ENCODE results near the gene MAP1B.

MAP1B gene

DNA sequence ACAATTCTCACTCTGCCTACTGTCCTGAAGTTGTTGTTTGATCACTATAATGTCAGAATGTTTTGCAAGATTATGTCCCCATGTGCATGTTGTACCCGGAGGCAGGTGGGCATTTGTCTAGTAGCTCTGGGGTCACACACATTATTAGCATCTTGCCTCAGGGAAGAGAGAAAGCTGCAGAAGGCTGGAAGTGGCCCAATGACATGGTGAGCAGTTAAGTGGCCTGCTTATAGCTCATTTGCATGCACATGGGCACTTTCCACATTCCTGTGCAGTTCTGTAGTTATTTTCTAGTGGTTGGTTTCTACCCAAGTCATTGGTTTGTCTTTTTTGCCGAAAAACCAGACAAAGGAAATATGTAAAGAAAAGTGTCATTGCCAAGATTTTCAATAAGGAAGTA is 80.9 kb downstream of the MAP1B start:
- no peaks in the 10 kb centered on the region for H3K4me1 ChIP-seq (ENCODE audit: control extremely low read depth in 1 of 4, control insufficient read depth in 4 of 4, insufficient read depth in 4 of 4, low read length in 3 of 4)
- WGBS (ENCODE audit: insufficient coverage), result 100% methylated on average over 1 of the region's 2 CpGs
- peaks cover 0 to 16% (median 7%) of the 10 kb centered on the region in 5 experiments for H3K27me3 ChIP-seq (replicated peaks in 2 of 5; ENCODE audit: control insufficient read depth in 4 of 5, insufficient read depth in 5 of 5, low read length in 4 of 5)
- H3K9me3 ChIP-seq (ENCODE audit: control extremely low read depth in 1 of 5, control insufficient read depth in 4 of 5, insufficient read depth in 2 of 5, low read depth in 1 of 5, low read length in 4 of 5), result no peaks in the 10 kb centered on the region
- H3K4me3 ChIP-seq (ENCODE audit: control insufficient read depth in 1 of 7, extremely low read depth in 1 of 7, insufficient read depth in 4 of 7, low read depth in 2 of 7, low read length in 6 of 7), result no peak overlapping the region
- CTCF ChIA-PET, result no interaction called here
- no peak overlapping the region for H3K27ac ChIP-seq (ENCODE audit: insufficient read depth in 1 of 2, low read depth in 1 of 2, low read length in 2 of 2, poor library complexity in 1 of 2, severe bottlenecking in 2 of 2)
- H3K36me3 ChIP-seq (ENCODE audit: control insufficient read depth in 4 of 4, insufficient read depth in 4 of 4, low read length in 3 of 4), result no peaks in the 10 kb centered on the region
- DNase-seq, result no peak
- POLR2A ChIA-PET, result no interaction called here

DNA sequence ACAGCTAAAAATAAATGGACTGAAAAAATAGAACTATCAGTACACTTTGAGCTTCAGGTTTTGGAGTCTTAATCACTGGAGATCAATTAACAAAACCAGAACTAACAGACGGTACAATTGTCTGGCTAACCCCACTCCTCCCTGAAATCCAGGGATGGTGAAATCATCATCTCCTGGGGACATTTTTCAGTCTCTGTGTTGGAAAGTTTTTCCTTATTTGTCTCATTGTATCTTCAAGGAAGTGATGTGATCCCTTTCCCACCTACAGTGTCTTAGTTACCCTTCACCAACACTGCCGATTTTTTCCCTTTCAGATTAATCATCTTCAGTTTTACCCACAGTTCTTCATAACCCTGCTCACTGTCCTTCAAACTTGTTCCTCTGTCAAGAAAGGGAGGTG is 81.9 kb downstream of the MAP1B start:
- 83% methylated on average over 2 of the region's 2 CpGs for WGBS (ENCODE audit: insufficient coverage)
- Histone ChIP-seq H3K27ac (ENCODE audit: insufficient read depth in 1 of 2, low read depth in 1 of 2, low read length in 2 of 2, poor library complexity in 1 of 2, severe bottlenecking in 2 of 2) (no peak overlapping the region), H3K27me3 (replicated peaks in 2 of 5; ENCODE audit: control insufficient read depth in 4 of 5, insufficient read depth in 5 of 5, low read length in 4 of 5) (peaks cover 0 to 18% (median 7%) of the 10 kb centered on the region in 5 experiments), H3K4me3 (ENCODE audit: control insufficient read depth in 1 of 7, extremely low read depth in 1 of 7, insufficient read depth in 4 of 7, low read depth in 2 of 7, low read length in 6 of 7) (no peak overlapping the region), H3K9me3 (ENCODE audit: control extremely low read depth in 1 of 5, control insufficient read depth in 4 of 5, insufficient read depth in 2 of 5, low read depth in 1 of 5, low read length in 4 of 5) (peaks cover 0 to 2% (median 0%) of the 10 kb centered on the region in 5 experiments), H3K4me1 (ENCODE audit: control extremely low read depth in 1 of 4, control insufficient read depth in 4 of 4, insufficient read depth in 4 of 4, low read length in 3 of 4) (no peaks in the 10 kb centered on the region), H3K36me3 (ENCODE audit: control insufficient read depth in 4 of 4, insufficient read depth in 4 of 4, low read length in 3 of 4) (no peaks in the 10 kb centered on the region)
- ChIA-PET CTCF (no interaction called here), POLR2A (no interaction called here)
- no peak for DNase-seq

DNA sequence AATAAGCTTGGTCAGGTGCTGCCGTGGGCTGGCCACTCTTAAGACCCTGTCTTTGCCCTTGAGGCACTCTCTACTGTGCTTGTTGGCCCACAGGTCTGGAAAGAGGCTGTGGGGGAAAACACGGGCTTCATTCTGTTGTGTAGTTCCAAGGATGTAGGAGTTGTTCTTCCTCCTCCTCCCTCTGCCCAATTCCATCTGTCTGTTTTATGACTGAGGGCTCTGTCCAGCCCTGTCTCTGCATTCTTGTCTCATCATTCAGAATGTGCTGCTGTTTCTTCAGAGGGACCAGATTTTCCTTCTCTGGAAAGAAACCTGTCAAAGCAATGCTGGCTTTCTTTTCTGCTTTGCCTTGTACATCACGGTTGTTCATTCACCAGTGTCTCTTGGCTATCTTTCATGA is 84.1 kb downstream of the MAP1B start:
- H3K4me1 ChIP-seq (ENCODE audit: control extremely low read depth in 1 of 4, control insufficient read depth in 4 of 4, insufficient read depth in 4 of 4, low read length in 3 of 4), result no peaks in the 10 kb centered on the region
- no peak for DNase-seq
- no peak overlapping the region for H3K27ac ChIP-seq (ENCODE audit: insufficient read depth in 1 of 2, low read depth in 1 of 2, low read length in 2 of 2, poor library complexity in 1 of 2, severe bottlenecking in 2 of 2)
- no peak overlapping the region for H3K4me3 ChIP-seq (ENCODE audit: control insufficient read depth in 1 of 7, extremely low read depth in 1 of 7, insufficient read depth in 4 of 7, low read depth in 2 of 7, low read length in 6 of 7)
- ChIA-PET CTCF (no interaction called here), POLR2A (no interaction called here)
- peaks cover 0 to 18% (median 14%) of the 10 kb centered on the region in 5 experiments for H3K27me3 ChIP-seq (replicated peaks in 2 of 5; ENCODE audit: control insufficient read depth in 4 of 5, insufficient read depth in 5 of 5, low read length in 4 of 5)
- 88% methylated on average over 2 of the region's 3 CpGs for WGBS (ENCODE audit: insufficient coverage)
- H3K36me3 ChIP-seq (ENCODE audit: control insufficient read depth in 4 of 4, insufficient read depth in 4 of 4, low read length in 3 of 4), result no peaks in the 10 kb centered on the region
- peaks cover 0 to 6% (median 0%) of the 10 kb centered on the region in 5 experiments for H3K9me3 ChIP-seq (ENCODE audit: control extremely low read depth in 1 of 5, control insufficient read depth in 4 of 5, insufficient read depth in 2 of 5, low read depth in 1 of 5, low read length in 4 of 5)

DNA sequence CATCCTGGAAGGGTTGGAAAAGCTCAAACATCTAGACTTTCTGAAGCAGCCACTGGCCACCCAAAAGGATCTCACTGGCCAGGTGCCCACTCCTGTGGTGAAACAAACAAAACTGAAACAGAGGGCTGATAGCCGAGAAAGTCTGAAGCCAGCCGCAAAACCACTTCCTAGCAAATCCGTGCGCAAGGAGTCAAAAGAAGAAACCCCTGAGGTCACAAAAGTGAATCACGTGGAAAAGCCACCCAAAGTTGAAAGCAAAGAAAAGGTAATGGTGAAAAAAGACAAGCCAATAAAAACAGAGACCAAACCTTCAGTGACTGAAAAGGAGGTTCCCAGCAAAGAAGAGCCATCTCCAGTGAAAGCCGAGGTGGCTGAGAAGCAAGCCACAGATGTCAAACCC is 87.6 kb downstream of the MAP1B start:
- DNase-seq, result no peak
- Histone ChIP-seq H3K4me3 (ENCODE audit: control insufficient read depth in 1 of 7, extremely low read depth in 1 of 7, insufficient read depth in 4 of 7, low read depth in 2 of 7, low read length in 6 of 7) (no peak overlapping the region), H3K9me3 (ENCODE audit: control extremely low read depth in 1 of 5, control insufficient read depth in 4 of 5, insufficient read depth in 2 of 5, low read depth in 1 of 5, low read length in 4 of 5) (peaks cover 0 to 6% (median 2%) of the 10 kb centered on the region in 5 experiments), H3K27me3 (replicated peaks in 2 of 5; ENCODE audit: control insufficient read depth in 4 of 5, insufficient read depth in 5 of 5, low read length in 4 of 5) (peaks cover 0 to 25% (median 15%) of the 10 kb centered on the region in 5 experiments), H3K36me3 (ENCODE audit: control insufficient read depth in 4 of 4, insufficient read depth in 4 of 4, low read length in 3 of 4) (no peaks in the 10 kb centered on the region), H3K27ac (ENCODE audit: insufficient read depth in 1 of 2, low read depth in 1 of 2, low read length in 2 of 2, poor library complexity in 1 of 2, severe bottlenecking in 2 of 2) (no peak overlapping the region), H3K4me1 (ENCODE audit: control extremely low read depth in 1 of 4, control insufficient read depth in 4 of 4, insufficient read depth in 4 of 4, low read length in 3 of 4) (no peaks in the 10 kb centered on the region)
- ChIA-PET CTCF (no interaction called here), POLR2A (no interaction called here)
- WGBS (ENCODE audit: insufficient coverage), result 98% methylated on average over 6 of the region's 6 CpGs

DNA sequence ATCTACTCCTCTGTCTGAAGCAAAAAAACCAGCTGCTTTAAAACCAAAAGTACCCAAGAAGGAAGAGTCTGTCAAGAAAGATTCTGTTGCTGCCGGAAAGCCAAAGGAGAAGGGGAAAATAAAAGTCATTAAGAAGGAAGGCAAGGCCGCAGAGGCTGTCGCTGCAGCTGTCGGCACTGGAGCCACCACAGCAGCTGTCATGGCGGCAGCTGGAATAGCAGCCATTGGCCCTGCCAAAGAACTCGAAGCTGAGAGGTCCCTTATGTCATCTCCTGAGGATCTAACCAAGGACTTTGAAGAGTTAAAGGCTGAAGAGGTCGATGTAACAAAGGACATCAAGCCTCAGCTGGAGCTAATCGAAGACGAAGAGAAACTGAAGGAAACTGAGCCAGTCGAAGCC is 88.3 kb downstream of the MAP1B start:
- POLR2A ChIA-PET, result no interaction called here
- H3K9me3 ChIP-seq (ENCODE audit: control extremely low read depth in 1 of 5, control insufficient read depth in 4 of 5, insufficient read depth in 2 of 5, low read depth in 1 of 5, low read length in 4 of 5), result peaks cover 0 to 6% (median 2%) of the 10 kb centered on the region in 5 experiments
- H3K36me3 ChIP-seq (ENCODE audit: control insufficient read depth in 4 of 4, insufficient read depth in 4 of 4, low read length in 3 of 4), result no peaks in the 10 kb centered on the region
- no peak for DNase-seq
- H3K4me1 ChIP-seq (ENCODE audit: control extremely low read depth in 1 of 4, control insufficient read depth in 4 of 4, insufficient read depth in 4 of 4, low read length in 3 of 4), result no peaks in the 10 kb centered on the region
- no peak overlapping the region for H3K4me3 ChIP-seq (ENCODE audit: control insufficient read depth in 1 of 7, extremely low read depth in 1 of 7, insufficient read depth in 4 of 7, low read depth in 2 of 7, low read length in 6 of 7)
- peaks cover 0 to 25% (median 15%) of the 10 kb centered on the region in 5 experiments for H3K27me3 ChIP-seq (replicated peaks in 2 of 5; ENCODE audit: control insufficient read depth in 4 of 5, insufficient read depth in 5 of 5, low read length in 4 of 5)
- CTCF ChIA-PET, result interaction anchor here (1.4 kb wide), 1 partner anchor 9 kb away, joined by 3 read pairs; no protein-coding TSS in a partner anchor
- no peak overlapping the region for H3K27ac ChIP-seq (ENCODE audit: insufficient read depth in 1 of 2, low read depth in 1 of 2, low read length in 2 of 2, poor library complexity in 1 of 2, severe bottlenecking in 2 of 2)
- WGBS (ENCODE audit: insufficient coverage), result 98% methylated on average over 10 of the region's 10 CpGs

DNA sequence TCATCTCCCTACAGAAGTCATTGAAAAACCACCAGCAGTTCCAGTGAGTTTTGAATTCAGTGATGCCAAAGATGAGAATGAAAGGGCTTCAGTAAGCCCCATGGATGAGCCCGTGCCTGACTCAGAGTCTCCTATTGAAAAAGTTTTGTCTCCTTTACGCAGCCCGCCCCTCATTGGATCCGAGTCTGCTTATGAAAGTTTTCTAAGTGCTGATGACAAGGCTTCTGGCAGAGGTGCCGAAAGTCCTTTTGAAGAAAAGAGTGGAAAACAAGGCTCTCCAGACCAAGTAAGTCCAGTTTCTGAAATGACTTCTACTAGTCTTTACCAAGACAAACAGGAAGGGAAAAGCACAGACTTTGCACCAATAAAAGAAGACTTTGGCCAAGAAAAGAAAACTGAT is 90.1 kb downstream of the MAP1B start:
- Histone ChIP-seq H3K4me1 (ENCODE audit: control extremely low read depth in 1 of 4, control insufficient read depth in 4 of 4, insufficient read depth in 4 of 4, low read length in 3 of 4) (no peaks in the 10 kb centered on the region), H3K36me3 (ENCODE audit: control insufficient read depth in 4 of 4, insufficient read depth in 4 of 4, low read length in 3 of 4) (no peaks in the 10 kb centered on the region), H3K27me3 (replicated peaks in 2 of 5; ENCODE audit: control insufficient read depth in 4 of 5, insufficient read depth in 5 of 5, low read length in 4 of 5) (peaks cover 0 to 23% (median 9%) of the 10 kb centered on the region in 5 experiments), H3K9me3 (ENCODE audit: control extremely low read depth in 1 of 5, control insufficient read depth in 4 of 5, insufficient read depth in 2 of 5, low read depth in 1 of 5, low read length in 4 of 5) (peaks cover 0 to 6% (median 2%) of the 10 kb centered on the region in 5 experiments), H3K4me3 (ENCODE audit: control insufficient read depth in 1 of 7, extremely low read depth in 1 of 7, insufficient read depth in 4 of 7, low read depth in 2 of 7, low read length in 6 of 7) (no peak overlapping the region), H3K27ac (ENCODE audit: insufficient read depth in 1 of 2, low read depth in 1 of 2, low read length in 2 of 2, poor library complexity in 1 of 2, severe bottlenecking in 2 of 2) (no peak overlapping the region)
- DNase-seq, result no peak
- 100% methylated on average over 5 of the region's 5 CpGs for WGBS (ENCODE audit: insufficient coverage)
- CTCF ChIA-PET, result no interaction called here
- POLR2A ChIA-PET, result no interaction called here

DNA sequence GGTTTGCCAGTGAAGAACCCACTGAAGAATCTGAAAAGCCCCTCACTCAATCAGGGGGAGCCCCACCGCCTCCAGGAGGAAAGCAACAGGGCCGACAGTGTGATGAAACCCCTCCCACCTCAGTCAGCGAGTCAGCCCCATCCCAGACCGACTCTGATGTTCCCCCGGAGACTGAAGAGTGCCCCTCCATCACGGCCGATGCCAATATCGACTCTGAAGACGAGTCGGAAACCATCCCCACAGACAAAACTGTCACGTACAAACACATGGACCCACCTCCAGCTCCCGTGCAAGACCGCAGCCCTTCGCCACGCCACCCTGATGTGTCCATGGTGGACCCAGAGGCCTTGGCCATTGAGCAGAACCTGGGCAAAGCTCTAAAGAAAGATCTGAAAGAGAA is 92.4 kb downstream of the MAP1B start:
- no peaks in the 10 kb centered on the region for H3K36me3 ChIP-seq (ENCODE audit: control insufficient read depth in 4 of 4, insufficient read depth in 4 of 4, low read length in 3 of 4)
- POLR2A ChIA-PET, result no interaction called here
- 97% methylated on average over 14 of the region's 15 CpGs for WGBS (ENCODE audit: insufficient coverage)
- CTCF ChIA-PET, result no interaction called here
- no peak overlapping the region for H3K4me3 ChIP-seq (ENCODE audit: control insufficient read depth in 1 of 7, extremely low read depth in 1 of 7, insufficient read depth in 4 of 7, low read depth in 2 of 7, low read length in 6 of 7)
- no peak overlapping the region for H3K27ac ChIP-seq (ENCODE audit: insufficient read depth in 1 of 2, low read depth in 1 of 2, low read length in 2 of 2, poor library complexity in 1 of 2, severe bottlenecking in 2 of 2)
- H3K9me3 ChIP-seq (ENCODE audit: control extremely low read depth in 1 of 5, control insufficient read depth in 4 of 5, insufficient read depth in 2 of 5, low read depth in 1 of 5, low read length in 4 of 5), result peaks cover 0 to 6% (median 0%) of the 10 kb centered on the region in 5 experiments
- no peak for DNase-seq
- peaks cover 0 to 17% (median 7%) of the 10 kb centered on the region in 5 experiments for H3K27me3 ChIP-seq (replicated peaks in 2 of 5; ENCODE audit: control insufficient read depth in 4 of 5, insufficient read depth in 5 of 5, low read length in 4 of 5)
- no peaks in the 10 kb centered on the region for H3K4me1 ChIP-seq (ENCODE audit: control extremely low read depth in 1 of 4, control insufficient read depth in 4 of 4, insufficient read depth in 4 of 4, low read length in 3 of 4)
